SU-DHL-6 (cell line): ENCODE measurements around the gene KIF1C.

Source experiments
- EZH2phosphoT487 ChIP-seq: fragments of 200-600 bp; sonication (generic), shearing (Covaris generic); conservative IDR thresholded peaks from 2 replicates; pipeline ENCODE4 v1.6.1; 2018; ENCODE audit warnings: mild to moderate bottlenecking, antibody characterized with exemption, low read length, moderate library complexity, mixed read lengths
- TF ChIP-seq, protein P1 (sequence below): fragments of 200-600 bp; sonication (generic); IDR thresholded peaks from one replicate; pipeline ENCODE4 v1.5.1; 2017; ENCODE audit warnings: antibody characterized with exemption, mild to moderate bottlenecking, low read length, moderate library complexity; ENCODE audit not compliant: insufficient read depth, poor library complexity, severe bottlenecking

DNA sequence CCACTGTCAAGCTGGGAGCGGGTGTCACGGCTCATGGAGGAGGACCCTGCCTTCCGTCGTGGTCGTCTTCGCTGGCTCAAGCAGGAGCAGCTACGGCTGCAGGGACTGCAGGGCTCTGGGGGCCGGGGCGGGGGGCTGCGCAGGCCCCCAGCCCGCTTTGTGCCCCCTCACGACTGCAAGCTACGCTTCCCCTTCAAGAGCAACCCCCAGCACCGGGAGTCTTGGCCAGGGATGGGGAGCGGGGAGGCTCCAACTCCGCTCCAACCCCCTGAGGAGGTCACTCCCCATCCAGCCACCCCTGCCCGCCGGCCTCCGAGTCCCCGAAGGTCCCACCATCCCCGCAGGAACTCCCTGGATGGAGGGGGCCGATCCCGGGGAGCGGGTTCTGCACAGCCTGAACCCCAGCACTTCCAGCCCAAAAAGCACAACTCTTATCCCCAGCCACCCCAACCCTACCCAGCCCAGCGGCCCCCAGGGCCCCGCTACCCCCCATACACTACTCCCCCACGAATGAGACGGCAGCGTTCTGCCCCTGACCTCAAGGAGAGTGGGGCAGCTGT lies 25.9 kb downstream of the KIF1C start:
- TF ChIP-seq, protein P1, sequence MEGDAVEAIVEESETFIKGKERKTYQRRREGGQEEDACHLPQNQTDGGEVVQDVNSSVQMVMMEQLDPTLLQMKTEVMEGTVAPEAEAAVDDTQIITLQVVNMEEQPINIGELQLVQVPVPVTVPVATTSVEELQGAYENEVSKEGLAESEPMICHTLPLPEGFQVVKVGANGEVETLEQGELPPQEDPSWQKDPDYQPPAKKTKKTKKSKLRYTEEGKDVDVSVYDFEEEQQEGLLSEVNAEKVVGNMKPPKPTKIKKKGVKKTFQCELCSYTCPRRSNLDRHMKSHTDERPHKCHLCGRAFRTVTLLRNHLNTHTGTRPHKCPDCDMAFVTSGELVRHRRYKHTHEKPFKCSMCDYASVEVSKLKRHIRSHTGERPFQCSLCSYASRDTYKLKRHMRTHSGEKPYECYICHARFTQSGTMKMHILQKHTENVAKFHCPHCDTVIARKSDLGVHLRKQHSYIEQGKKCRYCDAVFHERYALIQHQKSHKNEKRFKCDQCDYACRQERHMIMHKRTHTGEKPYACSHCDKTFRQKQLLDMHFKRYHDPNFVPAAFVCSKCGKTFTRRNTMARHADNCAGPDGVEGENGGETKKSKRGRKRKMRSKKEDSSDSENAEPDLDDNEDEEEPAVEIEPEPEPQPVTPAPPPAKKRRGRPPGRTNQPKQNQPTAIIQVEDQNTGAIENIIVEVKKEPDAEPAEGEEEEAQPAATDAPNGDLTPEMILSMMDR: no peak
- TF ChIP-seq EZH2phosphoT487: no peak
